ENCODE data around the gene DCLK1. TPM values are rescaled to one million over a fixed set of nuclear protein-coding genes. Genes with fewer than 3 reads are reported as not detected.

The DCLK1 gene
- total RNA-seq, 1 experiment from 2014 or later, result not detected

DNA sequence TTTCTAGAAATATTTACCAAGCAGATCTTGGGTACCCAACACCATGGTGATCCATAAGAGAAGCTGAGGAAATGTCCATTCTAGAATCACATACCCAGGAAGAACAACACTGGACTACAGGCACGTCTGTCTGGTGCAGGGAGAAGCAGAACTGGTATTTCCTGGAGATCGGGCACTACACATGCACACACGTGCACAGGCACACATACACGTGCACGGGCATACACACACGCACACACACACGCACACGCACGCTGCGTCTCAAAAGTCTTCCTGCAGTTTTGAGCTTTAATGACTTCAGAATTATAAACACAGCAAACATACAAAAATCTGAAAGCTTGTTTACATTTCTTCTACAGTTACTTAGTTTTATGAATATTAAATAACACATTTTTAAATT lies 189.8 kb downstream of the DCLK1 start:
- no TSS peak for BruUV-seq (replicated peaks)
- Histone ChIP-seq H3K27me3 (replicated peaks; ENCODE audit: control insufficient read depth, insufficient read depth, low read length) (no peaks in the 10 kb centered on the region), H3K36me3 (ENCODE audit: control insufficient read depth, insufficient read depth, low read length) (no peaks in the 10 kb centered on the region), H3K9me3 (no peaks in the 10 kb centered on the region), H3K4me1 (no peaks in the 10 kb centered on the region), H3K4me3 (ENCODE audit: low read depth, low read length) (no peak overlapping the region)
- Mint-ChIP-seq H3K4me3 (ENCODE audit: unreplicated experiment) (no peak overlapping the region), H3K27ac (ENCODE audit: unreplicated experiment) (no peak overlapping the region), H3K36me3 (ENCODE audit: insufficient read depth, unreplicated experiment) (no peaks in the 10 kb centered on the region), H3K27me3 (ENCODE audit: insufficient read depth, unreplicated experiment) (peaks cover 9% of the 10 kb centered on the region), H3K4me1 (ENCODE audit: low read depth, unreplicated experiment) (no peaks in the 10 kb centered on the region), H3K9me3 (ENCODE audit: unreplicated experiment) (peaks cover 20% of the 10 kb centered on the region)
- intact Hi-C loops (cut with micrococcal nuclease; ENCODE audit: unreplicated experiment), result loop anchor here (10.0 kb wide), 1 partner anchor 107 kb away; no protein-coding TSS in a partner anchor
- ChIA-PET POLR2A (no interaction called here), CTCF (no interaction called here)
- TF ChIP-seq CTCF (IDR thresholded peaks at IDR 0.05; ENCODE audit: insufficient read depth in 1 of 2, low read depth in 1 of 2, low read length in 1 of 2, severe bottlenecking in 1 of 2, unreplicated experiment in 1 of 2), result no peak
- DNase-seq, result no peak

DNA sequence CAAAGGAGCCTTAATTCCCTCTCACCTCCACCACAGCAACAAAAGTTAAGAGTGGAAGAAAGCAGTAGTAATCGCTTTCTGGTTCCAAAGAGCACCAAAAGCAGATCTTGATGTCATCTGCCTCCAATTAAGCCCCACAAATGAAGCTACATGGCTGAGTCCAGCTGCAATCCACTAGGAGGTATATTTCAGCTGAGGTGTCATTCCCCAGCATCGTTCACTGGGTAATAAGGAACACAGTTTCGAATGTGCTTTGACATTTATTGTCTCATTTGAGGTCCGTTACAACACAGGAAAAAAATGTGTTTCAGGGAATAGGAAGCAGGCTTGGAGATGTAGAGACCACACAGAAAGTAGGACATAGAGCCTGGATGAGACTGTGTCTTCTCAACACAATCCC lies 190.4 kb downstream of the DCLK1 start:
- Histone ChIP-seq H3K36me3 (ENCODE audit: control insufficient read depth, insufficient read depth, low read length) (no peaks in the 10 kb centered on the region), H3K9me3 (no peaks in the 10 kb centered on the region), H3K27me3 (replicated peaks; ENCODE audit: control insufficient read depth, insufficient read depth, low read length) (no peaks in the 10 kb centered on the region), H3K4me3 (ENCODE audit: low read depth, low read length) (no peak overlapping the region), H3K4me1 (no peaks in the 10 kb centered on the region)
- H3K27ac Mint-ChIP-seq (ENCODE audit: unreplicated experiment), result no peak overlapping the region
- POLR2A ChIA-PET, result no interaction called here
- no peak overlapping the region for H3K4me3 Mint-ChIP-seq (ENCODE audit: unreplicated experiment)
- CTCF ChIA-PET, result interaction anchor here (0.7 kb wide), 1 partner anchor 107 kb away, joined by 4 read pairs; no protein-coding TSS in a partner anchor
- DNase-seq, result no peak
- no peaks in the 10 kb centered on the region for H3K4me1 Mint-ChIP-seq (ENCODE audit: low read depth, unreplicated experiment)
- intact Hi-C loops (cut with micrococcal nuclease; ENCODE audit: unreplicated experiment), result loop anchor here (10.0 kb wide), 1 partner anchor 106 kb away; no protein-coding TSS in a partner anchor
- H3K27me3 Mint-ChIP-seq (ENCODE audit: insufficient read depth, unreplicated experiment), result peaks cover 9% of the 10 kb centered on the region
- no peaks in the 10 kb centered on the region for H3K36me3 Mint-ChIP-seq (ENCODE audit: insufficient read depth, unreplicated experiment)
- no TSS peak for BruUV-seq (replicated peaks)
- no peak for TF ChIP-seq CTCF (IDR thresholded peaks at IDR 0.05; ENCODE audit: insufficient read depth in 1 of 2, low read depth in 1 of 2, low read length in 1 of 2, severe bottlenecking in 1 of 2, unreplicated experiment in 1 of 2)
- H3K9me3 Mint-ChIP-seq (ENCODE audit: unreplicated experiment), result peaks cover 20% of the 10 kb centered on the region

- H3K4me1 Mint-ChIP-seq (ENCODE audit: low read depth, unreplicated experiment), result no peaks in the 10 kb centered on the region
- H3K27ac Mint-ChIP-seq (ENCODE audit: unreplicated experiment), result no peak overlapping the region
- no peaks in the 10 kb centered on the region for H3K36me3 Mint-ChIP-seq (ENCODE audit: insufficient read depth, unreplicated experiment)
- intact Hi-C loops (cut with micrococcal nuclease; ENCODE audit: unreplicated experiment), result no loop called here
- H3K4me3 Mint-ChIP-seq (ENCODE audit: unreplicated experiment), result no peak overlapping the region
- Histone ChIP-seq H3K27me3 (replicated peaks; ENCODE audit: control insufficient read depth, insufficient read depth, low read length) (no peaks in the 10 kb centered on the region), H3K36me3 (ENCODE audit: control insufficient read depth, insufficient read depth, low read length) (no peaks in the 10 kb centered on the region), H3K4me1 (no peaks in the 10 kb centered on the region), H3K4me3 (ENCODE audit: low read depth, low read length) (no peak overlapping the region), H3K9me3 (peaks cover 6% of the 10 kb centered on the region; the same call in 1 of the 2 replicates)
- no peak for DNase-seq
- BruUV-seq (replicated peaks), result no TSS peak
- no peak for TF ChIP-seq CTCF (IDR thresholded peaks at IDR 0.05; ENCODE audit: insufficient read depth in 1 of 2, low read depth in 1 of 2, low read length in 1 of 2, severe bottlenecking in 1 of 2, unreplicated experiment in 1 of 2)
- peaks cover 39% of the 10 kb centered on the region for H3K9me3 Mint-ChIP-seq (ENCODE audit: unreplicated experiment)
- POLR2A ChIA-PET, result no interaction called here
- H3K27me3 Mint-ChIP-seq (ENCODE audit: insufficient read depth, unreplicated experiment), result peaks cover 9% of the 10 kb centered on the region
- CTCF ChIA-PET, result no interaction called here
Observed at GRCh38 chr13:35936246-35936978, 194.8 kb downstream of the DCLK1 start.
